HCT116 (cell line): ENCODE measurements around the gene MS4A8. TPM values are rescaled to one million over a fixed set of nuclear protein-coding genes. Genes with fewer than 3 reads are reported as not detected.

Source experiments
- total RNA-seq: library from RNA; stranded (reverse); gene quantifications from one replicate; pipeline ENCODE4 v1.2.1, GENCODE V29; 2021; ENCODE audit not compliant: unreplicated experiment

Gene MS4A8
- total RNA-seq, 1 experiment from 2014 or later = 0.17 TPM

Other genes with a start within 250 kb of the MS4A8 start
- 0.25 TPM for gene MS4A1, start 243.8 kb upstream of the MS4A8 start, total RNA-seq
- not detected for gene MS4A12, start 206.8 kb upstream of the MS4A8 start, total RNA-seq
- not detected for gene MS4A13, start 184.2 kb upstream of the MS4A8 start, total RNA-seq
- gene MS4A18, start 25.1 kb downstream of the MS4A8 start, total RNA-seq = not detected
- gene MS4A15, start 57.3 kb downstream of the MS4A8 start, total RNA-seq = 1.5 TPM
- gene MS4A10, start 85.7 kb downstream of the MS4A8 start, total RNA-seq = not detected
- gene CCDC86, start 142.5 kb downstream of the MS4A8 start, total RNA-seq = 69.6 TPM
- gene PTGDR2, start 156.3 kb downstream of the MS4A8 start, total RNA-seq = 0.12 TPM
- not detected for gene ZP1, start 167.9 kb downstream of the MS4A8 start, total RNA-seq
- gene PRPF19, start 207.0 kb downstream of the MS4A8 start, total RNA-seq = 156 TPM
- gene TMEM109, start 214.5 kb downstream of the MS4A8 start, total RNA-seq = 44.4 TPM
- gene TMEM132A, start 224.8 kb downstream of the MS4A8 start, total RNA-seq = 120 TPM